GM06990 (cell line): ENCODE results near the gene TRIM71.
"Not testable (repeated sequence)": the region's sequence is repeated elsewhere in the genome, so short reads cannot be mapped to it uniquely, and the experiment has no call there.

Experiments
- DNase-seq: peaks from one replicate; pipeline ENCODE4 v3.0.0-alpha.2; 2011; ENCODE audit not compliant: insufficient read length; ENCODE audit errors: extremely low read depth
- H3K27me3 ChIP-seq: replicated peaks from 2 replicates; pipeline ENCODE4 v1.6.0; 2011; ENCODE audit warnings: low read length; ENCODE audit not compliant: control insufficient read depth, insufficient read depth
- H3K36me3 ChIP-seq: 2 replicates; pipeline ENCODE4 v1.5.1; 2011; ENCODE audit warnings: low read length; ENCODE audit not compliant: control insufficient read depth, insufficient read depth
- H3K4me3 ChIP-seq: replicated peaks from 2 replicates; pipeline ENCODE4 v1.5.1; 2011; ENCODE audit warnings: low read depth, mild to moderate bottlenecking, control low read depth, low read length
- TF ChIP-seq, protein P1 (sequence below): IDR thresholded peaks from 2 replicates; pipeline ENCODE4 v1.5.1; 2011; ENCODE audit warnings: low read length, control low read depth, mild to moderate bottlenecking, inconsistent platforms; ENCODE audit not compliant: insufficient read depth, poor library complexity, severe bottlenecking

The TRIM71 gene

DNA sequence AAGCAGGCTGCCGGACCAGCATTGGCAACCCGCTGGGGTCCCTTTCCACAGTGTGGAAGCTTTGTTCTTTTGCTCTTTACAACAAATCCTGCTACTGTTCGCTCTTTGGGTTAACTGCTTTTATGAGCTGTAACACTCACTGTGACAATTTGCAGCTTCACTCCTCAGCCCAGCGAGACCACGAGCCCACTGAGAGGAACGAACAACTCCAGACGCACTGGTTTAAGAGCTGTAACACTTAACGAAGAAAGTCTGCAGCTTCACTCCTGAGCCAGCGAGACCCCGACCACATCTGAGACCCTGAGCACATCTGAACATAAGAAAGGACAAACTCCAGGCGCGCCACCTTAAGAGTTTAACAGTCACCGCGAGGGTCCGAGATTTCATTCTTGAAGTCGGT, 122.9 kb downstream of the TRIM71 start:
- Histone ChIP-seq H3K27me3 (no peaks in the 10 kb centered on the region), H3K36me3 (no peaks in the 10 kb centered on the region), H3K4me3 (no peak overlapping the region)
- no peak for DNase-seq
- TF ChIP-seq, protein P1, sequence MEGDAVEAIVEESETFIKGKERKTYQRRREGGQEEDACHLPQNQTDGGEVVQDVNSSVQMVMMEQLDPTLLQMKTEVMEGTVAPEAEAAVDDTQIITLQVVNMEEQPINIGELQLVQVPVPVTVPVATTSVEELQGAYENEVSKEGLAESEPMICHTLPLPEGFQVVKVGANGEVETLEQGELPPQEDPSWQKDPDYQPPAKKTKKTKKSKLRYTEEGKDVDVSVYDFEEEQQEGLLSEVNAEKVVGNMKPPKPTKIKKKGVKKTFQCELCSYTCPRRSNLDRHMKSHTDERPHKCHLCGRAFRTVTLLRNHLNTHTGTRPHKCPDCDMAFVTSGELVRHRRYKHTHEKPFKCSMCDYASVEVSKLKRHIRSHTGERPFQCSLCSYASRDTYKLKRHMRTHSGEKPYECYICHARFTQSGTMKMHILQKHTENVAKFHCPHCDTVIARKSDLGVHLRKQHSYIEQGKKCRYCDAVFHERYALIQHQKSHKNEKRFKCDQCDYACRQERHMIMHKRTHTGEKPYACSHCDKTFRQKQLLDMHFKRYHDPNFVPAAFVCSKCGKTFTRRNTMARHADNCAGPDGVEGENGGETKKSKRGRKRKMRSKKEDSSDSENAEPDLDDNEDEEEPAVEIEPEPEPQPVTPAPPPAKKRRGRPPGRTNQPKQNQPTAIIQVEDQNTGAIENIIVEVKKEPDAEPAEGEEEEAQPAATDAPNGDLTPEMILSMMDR: no peak

DNA sequence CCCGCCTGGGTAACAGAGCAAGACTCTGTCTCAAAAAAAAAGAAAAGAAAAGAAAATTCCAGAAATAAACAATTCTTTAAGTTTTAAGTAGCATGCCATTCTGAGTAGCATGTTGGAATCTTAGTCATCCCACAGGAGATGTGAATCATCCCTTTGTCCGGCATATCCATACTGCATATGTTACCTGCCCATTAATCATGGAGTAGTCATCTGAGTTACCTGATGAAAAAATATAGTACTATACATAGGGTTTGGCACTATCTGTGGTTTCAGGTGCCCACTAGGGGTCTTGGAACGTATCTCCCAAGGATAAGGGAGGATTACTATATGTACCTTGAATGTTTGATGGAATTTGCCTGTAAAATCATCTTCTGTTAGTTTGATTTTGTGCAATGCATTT, 127.3 kb downstream of the TRIM71 start:
- Histone ChIP-seq H3K4me3 (no peak overlapping the region), H3K27me3 (no peaks in the 10 kb centered on the region), H3K36me3 (no peaks in the 10 kb centered on the region)
- TF ChIP-seq, protein P1: no peak
- no peak for DNase-seq

DNA sequence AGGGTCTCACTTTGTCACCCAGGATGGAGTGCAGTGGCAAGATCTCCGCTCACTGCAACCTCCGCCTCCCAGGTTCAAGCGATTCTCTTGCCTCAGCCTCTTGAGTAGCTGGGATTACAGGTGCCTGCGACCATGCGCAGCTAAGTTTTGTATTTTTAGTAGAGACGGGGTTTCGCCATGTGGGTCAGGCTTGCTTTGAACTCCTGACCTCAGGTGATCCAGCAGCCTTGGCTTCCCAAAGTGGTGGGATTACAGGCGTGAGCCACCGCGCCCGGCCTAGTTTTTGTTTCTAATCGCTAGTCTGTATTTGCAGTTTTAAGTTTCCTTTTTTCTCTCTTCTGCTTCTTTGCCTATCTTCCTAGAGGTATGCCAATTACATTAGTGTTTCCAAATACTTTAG, 127.8 kb downstream of the TRIM71 start:
- DNase-seq, H3K27me3 ChIP-seq, H3K36me3 ChIP-seq, H3K4me3 ChIP-seq: not testable (repeated sequence)

DNA sequence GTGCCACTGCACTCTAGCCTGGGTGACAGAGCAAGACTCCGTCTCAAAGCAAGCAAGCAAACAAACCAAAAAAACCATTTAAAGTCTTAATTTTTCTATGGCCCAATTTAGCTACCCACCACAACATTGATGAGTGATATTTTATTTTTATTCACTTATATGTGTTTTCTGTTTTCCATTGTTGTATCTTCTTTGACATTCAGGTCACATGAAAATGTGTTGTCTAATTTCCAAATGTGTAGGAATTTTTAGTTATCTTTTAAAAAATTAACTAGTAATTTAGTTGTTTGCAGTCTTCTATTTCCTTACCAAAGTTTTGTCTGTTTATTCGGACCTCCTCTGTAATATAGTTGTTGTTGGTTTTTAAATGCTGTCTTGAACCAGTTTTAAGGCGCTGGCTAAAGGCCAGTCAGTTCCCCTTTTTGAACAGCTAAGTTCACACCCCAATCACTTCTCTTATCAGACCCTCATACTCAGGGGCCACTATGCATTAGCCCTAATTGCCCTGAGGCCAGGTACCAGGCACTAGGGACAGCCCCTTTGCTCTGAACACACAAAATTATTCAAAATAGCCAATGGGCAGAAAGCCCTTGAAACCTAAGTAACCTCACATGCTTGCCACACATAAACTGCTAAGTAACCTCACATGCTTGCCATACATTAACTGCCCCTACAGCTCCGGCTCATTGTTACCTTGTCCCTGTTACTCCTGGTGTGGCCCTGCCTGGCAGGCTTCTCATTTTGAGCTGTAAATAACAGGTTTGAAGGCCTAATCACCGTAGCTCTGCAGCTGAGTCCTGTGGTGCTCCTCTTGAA, 129.4 kb downstream of the TRIM71 start:
- no peak overlapping the region for H3K4me3 ChIP-seq
- DNase-seq: no peak
- no peaks in the 10 kb centered on the region for H3K27me3 ChIP-seq
- no peaks in the 10 kb centered on the region for H3K36me3 ChIP-seq
- TF ChIP-seq, protein P1: no peak
